Measurements from ENCODE around the gene COPG2.

DNA sequence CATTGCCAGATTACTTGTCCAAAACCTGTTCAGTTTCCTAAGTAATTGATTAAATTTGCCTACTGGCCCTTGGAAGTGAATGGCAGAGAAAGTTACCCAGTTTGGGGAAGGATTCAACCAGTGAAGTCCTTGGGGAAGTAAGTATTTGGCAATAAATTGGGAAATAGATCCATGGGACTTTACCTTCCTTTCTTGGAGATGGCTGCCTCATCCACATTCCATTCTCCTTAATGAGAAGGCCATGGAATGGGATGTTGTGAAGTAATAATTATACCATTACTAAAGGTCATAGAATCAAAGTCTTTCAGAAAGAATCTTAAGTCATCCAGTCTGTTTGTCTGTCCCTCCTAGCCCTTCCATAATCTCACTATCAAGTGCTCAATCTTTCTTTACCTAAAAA lies 4.5 kb upstream of the COPG2 start:
- TF ChIP-seq TCF12 (IDR thresholded peaks at IDR 0.05): no peak
- TF ChIP-seq, protein P1, sequence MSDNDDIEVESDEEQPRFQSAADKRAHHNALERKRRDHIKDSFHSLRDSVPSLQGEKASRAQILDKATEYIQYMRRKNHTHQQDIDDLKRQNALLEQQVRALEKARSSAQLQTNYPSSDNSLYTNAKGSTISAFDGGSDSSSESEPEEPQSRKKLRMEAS (IDR thresholded peaks at IDR 0.05; ENCODE audit: low read depth): no peak
- TF ChIP-seq, protein P2, sequence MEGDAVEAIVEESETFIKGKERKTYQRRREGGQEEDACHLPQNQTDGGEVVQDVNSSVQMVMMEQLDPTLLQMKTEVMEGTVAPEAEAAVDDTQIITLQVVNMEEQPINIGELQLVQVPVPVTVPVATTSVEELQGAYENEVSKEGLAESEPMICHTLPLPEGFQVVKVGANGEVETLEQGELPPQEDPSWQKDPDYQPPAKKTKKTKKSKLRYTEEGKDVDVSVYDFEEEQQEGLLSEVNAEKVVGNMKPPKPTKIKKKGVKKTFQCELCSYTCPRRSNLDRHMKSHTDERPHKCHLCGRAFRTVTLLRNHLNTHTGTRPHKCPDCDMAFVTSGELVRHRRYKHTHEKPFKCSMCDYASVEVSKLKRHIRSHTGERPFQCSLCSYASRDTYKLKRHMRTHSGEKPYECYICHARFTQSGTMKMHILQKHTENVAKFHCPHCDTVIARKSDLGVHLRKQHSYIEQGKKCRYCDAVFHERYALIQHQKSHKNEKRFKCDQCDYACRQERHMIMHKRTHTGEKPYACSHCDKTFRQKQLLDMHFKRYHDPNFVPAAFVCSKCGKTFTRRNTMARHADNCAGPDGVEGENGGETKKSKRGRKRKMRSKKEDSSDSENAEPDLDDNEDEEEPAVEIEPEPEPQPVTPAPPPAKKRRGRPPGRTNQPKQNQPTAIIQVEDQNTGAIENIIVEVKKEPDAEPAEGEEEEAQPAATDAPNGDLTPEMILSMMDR (IDR thresholded peaks at IDR 0.05): no peak

All from SK-N-SH (cell line).